ENCODE measurements around the gene MSRB3.

The MSRB3 gene

GRCh38 chr12:65274602-65275272 lies 3.7 kb upstream of the MSRB3 start:
- no peak overlapping the region for H2BK15ac ChIP-seq (ENCODE audit: low read length)
- no peak overlapping the region for H2BK120ac ChIP-seq (ENCODE audit: low read depth, low read length)
- H3K4me1 ChIP-seq (ENCODE audit: control insufficient read depth in 2 of 2, insufficient read depth in 1 of 2, low read depth in 1 of 2, low read length in 2 of 2), result peaks cover 2 to 8% of the 10 kb centered on the region in 2 donors
- H3K9ac ChIP-seq (ENCODE audit: low read depth, low read length, poor library complexity), result no peak overlapping the region
- H3K79me1 ChIP-seq (ENCODE audit: low read depth, low read length), result no peaks in the 10 kb centered on the region
- H4K91ac ChIP-seq (ENCODE audit: low read depth, low read length, poor library complexity), result no peak overlapping the region
- H2BK5ac ChIP-seq (ENCODE audit: low read length), result no peak overlapping the region
- H3K4me2 ChIP-seq (ENCODE audit: insufficient read depth, low read length, poor library complexity, severe bottlenecking), result no peak overlapping the region
- no peak overlapping the region for H4K8ac ChIP-seq (ENCODE audit: low read depth, low read length)
- H2AK5ac ChIP-seq (ENCODE audit: low read depth, low read length), result no peak overlapping the region
- H3K4me3 ChIP-seq (ENCODE audit: low read length in 2 of 2), result no peak overlapping the region
- no peak overlapping the region for H3K23ac ChIP-seq (ENCODE audit: low read depth, low read length, poor library complexity)
- H2AFZ ChIP-seq (ENCODE audit: low read length), result no peak overlapping the region
- H3K9me3 ChIP-seq (replicated peaks in 1 of 2; ENCODE audit: control insufficient read depth in 2 of 2, insufficient read depth in 1 of 2, low read depth in 1 of 2, low read length in 2 of 2), result no peaks in the 10 kb centered on the region
- H3K18ac ChIP-seq (ENCODE audit: low read length), result no peak overlapping the region
- H3K4ac ChIP-seq (ENCODE audit: low read length), result no peak overlapping the region
- H3K27ac ChIP-seq (replicated peaks; ENCODE audit: low read length), result no peak overlapping the region
- no peak overlapping the region for H3K14ac ChIP-seq (ENCODE audit: low read length)
- no peak for DNase-seq (ENCODE audit: low spot score)
- no peaks in the 10 kb centered on the region for H3K36me3 ChIP-seq (replicated peaks in 1 of 2; ENCODE audit: control insufficient read depth in 2 of 2, insufficient read depth in 2 of 2, low read length in 2 of 2)
- WGBS, 2 donors (ENCODE audit: extremely low coverage in 2 of 2, insufficient read length in 2 of 2, insufficient replicate concordance in 1 of 2), result no CpG with 5 or more reads among the region's 7 CpGs
- H3K27me3 ChIP-seq (ENCODE audit: control insufficient read depth in 3 of 3, insufficient read depth in 3 of 3, low read depth in 1 of 3, low read length in 3 of 3), result peaks cover 0 to 16% (median 2%) of the 10 kb centered on the region in 3 experiments
- H2BK12ac ChIP-seq (ENCODE audit: low read length), result no peak overlapping the region

- Histone ChIP-seq H3K27ac (replicated peaks; ENCODE audit: low read length) (no peak overlapping the region), H3K4me3 (ENCODE audit: low read length in 2 of 2) (no peak overlapping the region), H2BK15ac (ENCODE audit: low read length) (no peak overlapping the region), H3K4ac (ENCODE audit: low read length) (no peak overlapping the region), H2BK5ac (ENCODE audit: low read length) (no peak overlapping the region), H4K8ac (ENCODE audit: low read depth, low read length) (no peak overlapping the region), H3K23ac (ENCODE audit: low read depth, low read length, poor library complexity) (no peak overlapping the region), H3K4me1 (ENCODE audit: control insufficient read depth in 2 of 2, insufficient read depth in 1 of 2, low read depth in 1 of 2, low read length in 2 of 2) (peaks cover 2 to 9% of the 10 kb centered on the region in 2 donors), H3K36me3 (replicated peaks in 1 of 2; ENCODE audit: control insufficient read depth in 2 of 2, insufficient read depth in 2 of 2, low read length in 2 of 2) (no peaks in the 10 kb centered on the region), H3K79me1 (ENCODE audit: low read depth, low read length) (no peaks in the 10 kb centered on the region), H3K14ac (ENCODE audit: low read length) (no peak overlapping the region), H3K18ac (ENCODE audit: low read length) (no peak overlapping the region), H2BK120ac (ENCODE audit: low read depth, low read length) (no peak overlapping the region), H4K91ac (ENCODE audit: low read depth, low read length, poor library complexity) (no peak overlapping the region), H3K27me3 (ENCODE audit: control insufficient read depth in 3 of 3, insufficient read depth in 3 of 3, low read depth in 1 of 3, low read length in 3 of 3) (peaks cover 0 to 16% (median 2%) of the 10 kb centered on the region in 3 experiments), H2BK12ac (ENCODE audit: low read length) (no peak overlapping the region), H3K4me2 (ENCODE audit: insufficient read depth, low read length, poor library complexity, severe bottlenecking) (no peak overlapping the region), H3K9me3 (replicated peaks in 1 of 2; ENCODE audit: control insufficient read depth in 2 of 2, insufficient read depth in 1 of 2, low read depth in 1 of 2, low read length in 2 of 2) (no peaks in the 10 kb centered on the region), H2AK5ac (ENCODE audit: low read depth, low read length) (no peak overlapping the region), H3K9ac (ENCODE audit: low read depth, low read length, poor library complexity) (no peak overlapping the region), H2AFZ (ENCODE audit: low read length) (no peak overlapping the region)
- DNase-seq (ENCODE audit: low spot score), result no peak
- no CpG with 5 or more reads among the region's 3 CpGs for WGBS, 2 donors (ENCODE audit: extremely low coverage in 2 of 2, insufficient read length in 2 of 2, insufficient replicate concordance in 1 of 2)
Observed at GRCh38 chr12:65275627-65276026, 2.9 kb upstream of the MSRB3 start.

- Histone ChIP-seq H3K79me1 (ENCODE audit: low read depth, low read length) (no peaks in the 10 kb centered on the region), H2BK120ac (ENCODE audit: low read depth, low read length) (no peak overlapping the region), H3K14ac (ENCODE audit: low read length) (no peak overlapping the region), H3K27me3 (ENCODE audit: control insufficient read depth in 3 of 3, insufficient read depth in 3 of 3, low read depth in 1 of 3, low read length in 3 of 3) (peaks cover 0 to 16% (median 2%) of the 10 kb centered on the region in 3 experiments), H3K4me2 (ENCODE audit: insufficient read depth, low read length, poor library complexity, severe bottlenecking) (no peak overlapping the region), H3K27ac (replicated peaks; ENCODE audit: low read length) (no peak overlapping the region), H4K91ac (ENCODE audit: low read depth, low read length, poor library complexity) (no peak overlapping the region), H3K36me3 (replicated peaks in 1 of 2; ENCODE audit: control insufficient read depth in 2 of 2, insufficient read depth in 2 of 2, low read length in 2 of 2) (no peaks in the 10 kb centered on the region), H3K9me3 (replicated peaks in 1 of 2; ENCODE audit: control insufficient read depth in 2 of 2, insufficient read depth in 1 of 2, low read depth in 1 of 2, low read length in 2 of 2) (no peaks in the 10 kb centered on the region), H2BK12ac (ENCODE audit: low read length) (no peak overlapping the region), H3K23ac (ENCODE audit: low read depth, low read length, poor library complexity) (no peak overlapping the region), H2AFZ (ENCODE audit: low read length) (no peak overlapping the region), H4K8ac (ENCODE audit: low read depth, low read length) (no peak overlapping the region), H3K9ac (ENCODE audit: low read depth, low read length, poor library complexity) (no peak overlapping the region), H2BK15ac (ENCODE audit: low read length) (no peak overlapping the region), H2BK5ac (ENCODE audit: low read length) (no peak overlapping the region), H3K4me3 (ENCODE audit: low read length in 2 of 2) (no peak overlapping the region), H3K18ac (ENCODE audit: low read length) (no peak overlapping the region), H3K4ac (ENCODE audit: low read length) (no peak overlapping the region), H2AK5ac (ENCODE audit: low read depth, low read length) (no peak overlapping the region), H3K4me1 (ENCODE audit: control insufficient read depth in 2 of 2, insufficient read depth in 1 of 2, low read depth in 1 of 2, low read length in 2 of 2) (peaks cover 2 to 9% of the 10 kb centered on the region in 2 donors)
- no CpG with 5 or more reads among the region's 3 CpGs for WGBS, 2 donors (ENCODE audit: extremely low coverage in 2 of 2, insufficient read length in 2 of 2, insufficient replicate concordance in 1 of 2)
- no peak for DNase-seq (ENCODE audit: low spot score)
Observed at GRCh38 chr12:65276916-65277530, 1.5 kb upstream of the MSRB3 start.

- Histone ChIP-seq H2BK12ac (ENCODE audit: low read length) (peak overlapping the region; percentile 93), H2AFZ (ENCODE audit: low read length) (peak overlapping the region; percentile 99), H3K36me3 (replicated peaks in 1 of 2; ENCODE audit: control insufficient read depth in 2 of 2, insufficient read depth in 2 of 2, low read length in 2 of 2) (no peaks in the 10 kb centered on the region), H2AK5ac (ENCODE audit: low read depth, low read length) (peak overlapping the region; percentile 29), H3K14ac (ENCODE audit: low read length) (peak overlapping the region; percentile 95), H4K91ac (ENCODE audit: low read depth, low read length, poor library complexity) (peak overlapping the region; percentile 96), H3K9me3 (replicated peaks in 1 of 2; ENCODE audit: control insufficient read depth in 2 of 2, insufficient read depth in 1 of 2, low read depth in 1 of 2, low read length in 2 of 2) (no peaks in the 10 kb centered on the region), H3K18ac (ENCODE audit: low read length) (peak overlapping the region; percentile 97), H3K23ac (ENCODE audit: low read depth, low read length, poor library complexity) (peak overlapping the region; percentile 81), H3K27ac (replicated peaks; ENCODE audit: low read length) (peak overlapping the region; percentile 89), H2BK15ac (ENCODE audit: low read length) (peak overlapping the region; percentile 96), H3K79me1 (ENCODE audit: low read depth, low read length) (no peaks in the 10 kb centered on the region), H3K4me2 (ENCODE audit: insufficient read depth, low read length, poor library complexity, severe bottlenecking) (peak overlapping the region; percentile 89), H3K4me1 (ENCODE audit: control insufficient read depth in 2 of 2, insufficient read depth in 1 of 2, low read depth in 1 of 2, low read length in 2 of 2) (peaks cover 2 to 9% of the 10 kb centered on the region in 2 donors), H3K4me3 (ENCODE audit: low read length in 2 of 2) (peak overlapping the region; percentile 60 to 92), H3K4ac (ENCODE audit: low read length) (no peak overlapping the region), H4K8ac (ENCODE audit: low read depth, low read length) (peak overlapping the region; percentile 99), H3K27me3 (ENCODE audit: control insufficient read depth in 3 of 3, insufficient read depth in 3 of 3, low read depth in 1 of 3, low read length in 3 of 3) (peaks cover 0 to 16% (median 2%) of the 10 kb centered on the region in 3 experiments), H2BK120ac (ENCODE audit: low read depth, low read length) (peak overlapping the region; percentile 82), H2BK5ac (ENCODE audit: low read length) (peak overlapping the region; percentile 93), H3K9ac (ENCODE audit: low read depth, low read length, poor library complexity) (peak overlapping the region; percentile 92)
- no peak for DNase-seq (ENCODE audit: low spot score)
- WGBS, 2 donors (ENCODE audit: extremely low coverage in 2 of 2, insufficient read length in 2 of 2, insufficient replicate concordance in 1 of 2), result no CpG with 5 or more reads among the region's 23 CpGs
Observed at GRCh38 chr12:65277994-65278575, 398 bp upstream of the MSRB3 start.

All from neuronal stem cell (in vitro differentiated cells).